Stomach smooth muscle (tissue), 2 donors: ENCODE measurements around the gene HOXD4.

Experiments
- H3K27ac ChIP-seq: one replicate; pipeline ENCODE4 v1.7.0; 2013; ENCODE audit warnings: mild to moderate bottlenecking, low read length, inconsistent platforms
- H3K27me3 ChIP-seq, 2 donors: one replicate each; pipeline ENCODE4 v1.7.0; 2013; ENCODE audit warnings: low read length in 2 of 2; ENCODE audit not compliant: insufficient read depth in 2 of 2, control insufficient read depth in 1 of 2
- H3K36me3 ChIP-seq, 2 donors: one replicate each; pipeline ENCODE4 v1.7.0; 2013; ENCODE audit warnings: low read length in 2 of 2; ENCODE audit not compliant: control insufficient read depth in 2 of 2, insufficient read depth in 2 of 2
- H3K4me1 ChIP-seq: one replicate; pipeline ENCODE4 v1.7.0; 2013; ENCODE audit warnings: low read length; ENCODE audit not compliant: control insufficient read depth, insufficient read depth
- H3K4me3 ChIP-seq, 2 donors: one replicate each; pipeline ENCODE4 v1.7.0; 2013; ENCODE audit warnings: low read length in 2 of 2
- H3K9ac ChIP-seq, 2 donors: one replicate each; pipeline ENCODE4 v1.7.0; 2013; ENCODE audit warnings: low read length in 2 of 2, mild to moderate bottlenecking in 1 of 2
- H3K9me3 ChIP-seq, 2 donors: one replicate each; pipeline ENCODE4 v1.7.0; 2013; ENCODE audit warnings: low read length in 2 of 2; ENCODE audit not compliant: control insufficient read depth in 2 of 2
- donor health status: healthy.
- donor health status: Pancreatic carcinoma.

HOXD4 gene

GRCh38 chr2:176188774-176189680, 37.7 kb downstream of the HOXD4 start:
- no peaks in the 10 kb centered on the region for H3K9me3 ChIP-seq
- H3K36me3 ChIP-seq, result no peaks in the 10 kb centered on the region
- H3K4me1 ChIP-seq, result peaks cover 23% of the 10 kb centered on the region
- H3K27ac ChIP-seq, result no peak overlapping the region
- H3K9ac ChIP-seq, result no peak overlapping the region
- H3K4me3 ChIP-seq, result peak overlapping the region; percentile 52 to 75
- peaks cover 47 to 73% of the 10 kb centered on the region in 2 donors for H3K27me3 ChIP-seq

- Histone ChIP-seq H3K9me3 (peaks cover 0 to 4% of the 10 kb centered on the region in 2 donors), H3K9ac (no peak overlapping the region), H3K27me3 (peaks cover 48 to 70% of the 10 kb centered on the region in 2 donors), H3K36me3 (no peaks in the 10 kb centered on the region), H3K4me1 (peaks cover 23% of the 10 kb centered on the region), H3K4me3 (peak overlapping the region; percentile 52 to 75), H3K27ac (no peak overlapping the region)
Observed at GRCh38 chr2:176189681-176190641, 38.6 kb downstream of the HOXD4 start.

- Histone ChIP-seq H3K27ac (no peak overlapping the region), H3K4me3 (no peak overlapping the region), H3K9ac (no peak overlapping the region), H3K27me3 (peaks cover 42 to 63% of the 10 kb centered on the region in 2 donors), H3K4me1 (peaks cover 23% of the 10 kb centered on the region), H3K9me3 (peaks cover 0 to 4% of the 10 kb centered on the region in 2 donors), H3K36me3 (no peaks in the 10 kb centered on the region)
Observed at GRCh38 chr2:176192351-176192750, 41.0 kb downstream of the HOXD4 start.

GRCh38 chr2:176193048-176193447, 41.7 kb downstream of the HOXD4 start:
- Histone ChIP-seq H3K27me3 (peaks cover 42 to 56% of the 10 kb centered on the region in 2 donors), H3K27ac (no peak overlapping the region), H3K36me3 (no peaks in the 10 kb centered on the region), H3K9ac (no peak overlapping the region), H3K4me1 (peaks cover 18% of the 10 kb centered on the region), H3K4me3 (no peak overlapping the region), H3K9me3 (peaks cover 0 to 4% of the 10 kb centered on the region in 2 donors)

- Histone ChIP-seq H3K9me3 (peaks cover 0 to 5% of the 10 kb centered on the region in 2 donors), H3K27ac (no peak overlapping the region), H3K4me3 (no peak overlapping the region), H3K36me3 (no peaks in the 10 kb centered on the region), H3K27me3 (peaks cover 9 to 10% of the 10 kb centered on the region in 2 donors), H3K9ac (no peak overlapping the region), H3K4me1 (no peaks in the 10 kb centered on the region)
Observed at GRCh38 chr2:176199902-176200301, 48.6 kb downstream of the HOXD4 start.

- Histone ChIP-seq H3K4me3 (no peak overlapping the region), H3K36me3 (no peaks in the 10 kb centered on the region), H3K4me1 (no peaks in the 10 kb centered on the region), H3K27me3 (peaks cover 10% of the 10 kb centered on the region in 2 donors), H3K9me3 (peaks cover 0 to 7% of the 10 kb centered on the region in 2 donors), H3K27ac (no peak overlapping the region), H3K9ac (no peak overlapping the region)
Observed at GRCh38 chr2:176200971-176201370, 49.6 kb downstream of the HOXD4 start.

GRCh38 chr2:176202491-176202890, 51.1 kb downstream of the HOXD4 start:
- Histone ChIP-seq H3K27me3 (peaks cover 5 to 10% of the 10 kb centered on the region in 2 donors), H3K9ac (no peak overlapping the region), H3K9me3 (peaks cover 0 to 7% of the 10 kb centered on the region in 2 donors), H3K27ac (no peak overlapping the region), H3K4me1 (no peaks in the 10 kb centered on the region), H3K4me3 (no peak overlapping the region), H3K36me3 (no peaks in the 10 kb centered on the region)
